Activated T-helper 17 cell treated with anti-CD3 and anti-CD28 coated beads, Interleukin-2, amount 50 U/mL, for 72 hours (primary cell): Measurements from ENCODE around the gene MAN2A1. TPM values are rescaled to one million over a fixed set of nuclear protein-coding genes. Genes with fewer than 3 reads are reported as not detected.

Experiments used
- ATAC-seq: fragments of 150-1000 bp; cut with Tn5 transposase; replicated peaks from 2 replicates; pipeline ENCODE4 v1.10.0; 2021; ENCODE audit warnings: mild to moderate bottlenecking, moderate library complexity
- H3K27ac Mint-ChIP-seq: one replicate; pipeline ENCODE4 v1.8.0; 2022; ENCODE audit warnings: mixed read lengths
- H3K27me3 Mint-ChIP-seq: one replicate; pipeline ENCODE4 v1.8.0; 2022; ENCODE audit warnings: mixed read lengths
- H3K36me3 Mint-ChIP-seq: one replicate; pipeline ENCODE4 v1.8.0; 2022; ENCODE audit warnings: low read depth, mild to moderate bottlenecking, mixed read lengths
- H3K4me1 Mint-ChIP-seq: one replicate; pipeline ENCODE4 v1.8.0; 2022; ENCODE audit warnings: mixed read lengths
- H3K4me3 Mint-ChIP-seq: one replicate; pipeline ENCODE4 v1.8.0; 2022; ENCODE audit warnings: mild to moderate bottlenecking, mixed read lengths
- H3K9me3 Mint-ChIP-seq: one replicate; pipeline ENCODE4 v1.8.0; 2022; ENCODE audit warnings: mixed read lengths
- total RNA-seq, 2 donors: library from RNA; stranded (reverse); gene quantifications; one replicate each; pipeline ENCODE4 v1.2.3, GENCODE V29; 2022

Gene MAN2A1
- total RNA-seq, 2 donors from 2014 or later = 17.8 to 28.1 TPM

DNA sequence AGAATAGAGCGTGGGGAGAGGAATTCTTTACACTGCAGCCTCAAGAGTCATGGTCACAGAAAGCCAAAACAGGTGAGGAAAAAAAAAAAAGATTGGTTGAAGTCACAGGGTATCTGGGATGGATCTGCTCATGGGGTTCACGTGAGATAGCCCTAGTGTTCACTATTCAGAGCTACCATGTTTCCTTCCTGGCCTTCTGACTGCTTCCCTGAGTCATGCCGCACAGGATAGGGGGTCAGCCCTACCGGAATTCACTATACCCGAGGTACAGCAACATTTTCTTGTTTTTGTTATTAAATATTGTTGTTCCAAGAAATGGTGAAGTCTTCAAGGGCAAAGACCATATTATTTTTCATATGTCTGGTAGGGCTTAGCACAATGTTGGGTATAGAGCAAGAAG, 21.5 kb upstream of the MAN2A1 start:
- Mint-ChIP-seq H3K27ac (no peak overlapping the region), H3K27me3 (peaks cover 17% of the 10 kb centered on the region), H3K4me3 (no peak overlapping the region), H3K9me3 (no peaks in the 10 kb centered on the region), H3K36me3 (no peaks in the 10 kb centered on the region), H3K4me1 (no peaks in the 10 kb centered on the region)
- ATAC-seq = no peak

DNA sequence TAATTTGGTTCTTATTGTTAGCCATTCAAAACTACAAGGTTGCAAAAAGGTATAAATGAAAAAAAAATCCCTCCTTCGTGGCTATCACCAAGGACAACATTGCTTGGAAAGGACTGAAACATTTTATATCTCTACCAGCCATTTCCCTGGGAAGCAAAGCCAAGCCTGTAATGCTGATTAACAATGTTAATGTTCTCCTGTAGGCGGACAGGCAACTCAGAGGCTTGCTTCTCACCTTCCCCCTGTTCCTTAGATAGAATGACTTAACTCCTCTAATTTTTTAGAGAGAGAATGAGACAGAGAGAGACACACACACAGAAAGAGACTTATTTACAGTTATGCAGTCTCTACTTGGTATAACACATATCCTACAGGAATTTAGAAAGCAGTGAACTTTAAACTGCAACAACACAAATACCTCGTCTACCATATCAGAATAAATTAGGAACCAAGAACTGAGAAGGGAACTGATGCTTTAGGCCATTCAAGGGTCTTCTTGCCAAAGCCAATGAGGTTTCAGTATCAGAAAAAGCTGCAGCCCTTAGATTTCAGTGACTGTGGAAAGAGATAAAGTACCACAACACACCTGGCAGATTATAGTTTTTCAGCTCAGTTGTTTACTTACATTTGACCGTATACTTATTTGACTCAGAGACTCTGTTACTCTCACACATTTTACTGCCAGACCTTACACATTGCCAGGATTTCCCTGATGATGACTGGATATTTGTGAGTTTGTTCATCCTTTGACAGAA, 20.9 kb upstream of the MAN2A1 start:
- no peak for ATAC-seq

DNA sequence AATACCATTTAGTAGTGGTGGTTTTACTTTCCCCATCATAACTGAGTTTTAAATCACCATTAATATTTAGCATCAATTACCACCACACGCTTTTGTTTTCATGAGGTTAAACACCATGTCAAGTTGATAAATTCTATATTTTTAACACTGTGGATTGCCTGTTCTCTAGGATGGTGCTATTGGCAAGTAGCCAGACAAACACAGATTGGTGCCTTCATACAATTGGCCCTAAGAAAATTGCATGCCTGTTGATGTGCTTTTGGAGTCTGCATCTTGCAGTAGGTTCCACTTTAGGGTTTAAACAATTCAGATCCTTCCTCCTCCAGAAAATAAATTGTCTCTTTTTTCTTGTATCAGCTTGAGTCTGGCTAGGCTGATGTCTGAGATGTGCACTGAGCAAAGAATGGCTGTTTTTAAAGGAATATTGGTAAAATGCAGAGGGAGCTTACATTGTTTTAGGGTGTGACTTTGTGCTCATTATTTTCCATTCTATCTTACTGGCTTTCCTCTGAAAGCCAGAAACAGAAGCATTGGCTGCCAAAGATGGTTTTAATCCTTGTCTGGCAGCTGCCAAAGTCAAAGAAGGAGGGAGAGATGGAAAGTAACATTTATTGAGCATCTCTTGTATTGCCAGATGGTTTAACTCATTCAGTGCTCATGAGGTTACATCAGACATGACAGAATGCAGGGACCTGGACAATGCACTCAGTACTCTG, 19.6 kb upstream of the MAN2A1 start:
- Mint-ChIP-seq H3K4me1 (no peaks in the 10 kb centered on the region), H3K27me3 (peaks cover 25% of the 10 kb centered on the region), H3K9me3 (no peaks in the 10 kb centered on the region), H3K36me3 (no peaks in the 10 kb centered on the region), H3K27ac (no peak overlapping the region), H3K4me3 (no peak overlapping the region)
- ATAC-seq = no peak

More for the DNA sequence above, 20.9 kb upstream of the MAN2A1 start:
- no peak overlapping the region for H3K4me3 Mint-ChIP-seq
- no peaks in the 10 kb centered on the region for H3K9me3 Mint-ChIP-seq
- no peaks in the 10 kb centered on the region for H3K4me1 Mint-ChIP-seq
- H3K27me3 Mint-ChIP-seq = peaks cover 23% of the 10 kb centered on the region
- no peak overlapping the region for H3K27ac Mint-ChIP-seq
- H3K36me3 Mint-ChIP-seq = no peaks in the 10 kb centered on the region

DNA sequence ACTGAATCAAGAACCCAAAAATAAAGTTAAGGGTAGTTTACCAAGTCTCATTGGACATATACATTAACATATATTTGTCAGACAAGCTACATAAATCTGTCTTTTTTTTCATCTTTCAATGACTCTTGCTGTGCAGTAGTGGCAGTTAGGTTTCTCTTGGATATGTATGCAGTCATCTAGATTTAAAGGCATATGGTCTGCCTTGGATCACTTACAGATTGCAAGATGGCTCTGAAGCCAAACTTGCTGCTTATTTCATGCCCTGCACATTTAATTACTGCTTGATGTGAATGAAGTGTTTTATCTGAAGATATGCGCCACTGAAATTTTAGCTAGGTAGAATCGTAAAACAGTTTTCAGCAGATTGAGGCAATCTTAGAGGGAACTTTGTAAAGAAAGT, 18.6 kb upstream of the MAN2A1 start:
- no peak overlapping the region for H3K27ac Mint-ChIP-seq
- H3K27me3 Mint-ChIP-seq = peaks cover 34% of the 10 kb centered on the region
- H3K4me1 Mint-ChIP-seq = no peaks in the 10 kb centered on the region
- no peak overlapping the region for H3K4me3 Mint-ChIP-seq
- no peaks in the 10 kb centered on the region for H3K36me3 Mint-ChIP-seq
- ATAC-seq = no peak
- no peaks in the 10 kb centered on the region for H3K9me3 Mint-ChIP-seq

DNA sequence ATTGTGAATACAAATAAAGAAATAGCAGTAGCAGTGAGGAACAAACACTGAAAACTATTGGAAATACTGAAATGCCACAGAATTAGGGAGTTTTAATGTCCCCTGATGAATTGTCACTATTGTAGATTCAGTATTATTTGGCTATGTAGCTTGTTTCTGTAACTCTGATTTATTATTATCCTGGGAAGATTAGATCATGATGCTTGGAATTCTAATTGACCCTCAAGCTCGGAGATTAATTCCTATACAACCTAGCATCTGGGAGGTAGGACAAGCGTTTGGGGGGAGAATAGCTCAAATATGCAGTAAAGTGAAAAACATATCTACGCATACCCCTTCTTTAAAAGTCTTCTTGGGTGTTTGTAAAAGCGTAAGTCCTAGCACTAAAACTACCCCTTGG, 15.1 kb upstream of the MAN2A1 start:
- Mint-ChIP-seq H3K4me1 (no peaks in the 10 kb centered on the region), H3K36me3 (no peaks in the 10 kb centered on the region), H3K27me3 (peaks cover 42% of the 10 kb centered on the region), H3K9me3 (no peaks in the 10 kb centered on the region), H3K4me3 (no peak overlapping the region), H3K27ac (no peak overlapping the region)
- no peak for ATAC-seq

DNA sequence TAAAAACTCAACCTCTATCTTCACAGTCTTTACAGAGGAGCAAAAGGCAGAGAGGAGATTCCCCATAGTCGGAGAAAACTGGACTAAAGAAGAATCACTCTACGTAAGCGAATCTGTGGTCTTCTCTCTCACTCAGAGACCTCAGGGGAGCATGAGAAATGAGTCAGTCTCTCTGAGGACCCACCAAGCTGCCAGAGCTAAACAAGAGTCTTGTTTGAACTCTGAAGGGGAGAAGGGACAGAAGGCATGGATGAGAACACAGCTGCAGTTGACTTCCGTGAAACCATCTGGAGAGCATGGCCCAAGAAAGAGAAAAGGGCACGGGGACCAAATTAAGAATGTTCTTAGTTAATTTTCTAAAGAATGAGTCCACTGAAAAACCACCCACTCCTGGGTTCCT, 12.8 kb upstream of the MAN2A1 start:
- Mint-ChIP-seq H3K36me3 (no peaks in the 10 kb centered on the region), H3K27me3 (peaks cover 34% of the 10 kb centered on the region), H3K9me3 (no peaks in the 10 kb centered on the region), H3K27ac (no peak overlapping the region), H3K4me3 (no peak overlapping the region), H3K4me1 (no peaks in the 10 kb centered on the region)
- ATAC-seq = no peak

DNA sequence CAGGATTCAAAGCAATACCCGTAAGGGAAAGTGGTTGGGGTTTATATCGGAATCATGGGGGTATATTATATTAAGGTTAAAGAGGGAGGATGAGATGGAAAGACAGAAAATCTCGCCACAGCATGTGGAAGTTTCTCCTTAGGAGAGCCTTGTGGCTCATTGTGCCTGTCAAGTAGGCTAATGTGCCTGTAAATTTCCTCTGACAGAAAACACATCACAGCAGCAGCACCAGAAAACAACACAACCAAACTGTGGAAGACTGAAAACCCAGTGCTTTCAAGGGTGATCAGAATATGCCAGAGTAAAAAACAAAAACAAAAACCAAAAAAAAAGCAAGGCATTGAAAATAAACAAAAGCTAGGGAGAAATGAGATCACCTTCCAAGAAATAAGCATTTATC, 11.3 kb upstream of the MAN2A1 start:
- H3K4me1 Mint-ChIP-seq = no peaks in the 10 kb centered on the region
- H3K36me3 Mint-ChIP-seq = no peaks in the 10 kb centered on the region
- no peak for ATAC-seq
- H3K27me3 Mint-ChIP-seq = peaks cover 27% of the 10 kb centered on the region
- no peaks in the 10 kb centered on the region for H3K9me3 Mint-ChIP-seq
- H3K4me3 Mint-ChIP-seq = no peak overlapping the region
- no peak overlapping the region for H3K27ac Mint-ChIP-seq

DNA sequence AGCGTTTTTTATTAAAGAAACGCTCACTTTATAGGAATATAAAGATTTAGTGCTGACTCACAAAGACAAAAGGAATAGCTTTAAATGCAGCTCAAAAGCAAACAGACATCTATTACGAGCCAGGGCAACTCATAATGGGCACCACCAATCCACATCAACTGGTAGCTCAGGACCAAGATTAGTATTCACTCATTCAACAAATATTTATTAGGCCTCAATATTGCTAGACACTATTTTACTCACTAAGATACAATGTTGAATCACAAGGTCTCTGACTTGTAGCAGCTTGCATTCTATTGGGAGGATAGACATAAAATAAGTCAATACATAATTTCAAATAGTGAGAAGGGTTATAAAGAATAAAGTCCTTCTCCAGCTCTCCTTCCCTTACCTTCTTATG, 8.0 kb upstream of the MAN2A1 start:
- Mint-ChIP-seq H3K9me3 (no peaks in the 10 kb centered on the region), H3K4me3 (no peak overlapping the region), H3K27ac (no peak overlapping the region), H3K27me3 (peaks cover 6% of the 10 kb centered on the region), H3K4me1 (no peaks in the 10 kb centered on the region), H3K36me3 (no peaks in the 10 kb centered on the region)
- ATAC-seq = no peak

DNA sequence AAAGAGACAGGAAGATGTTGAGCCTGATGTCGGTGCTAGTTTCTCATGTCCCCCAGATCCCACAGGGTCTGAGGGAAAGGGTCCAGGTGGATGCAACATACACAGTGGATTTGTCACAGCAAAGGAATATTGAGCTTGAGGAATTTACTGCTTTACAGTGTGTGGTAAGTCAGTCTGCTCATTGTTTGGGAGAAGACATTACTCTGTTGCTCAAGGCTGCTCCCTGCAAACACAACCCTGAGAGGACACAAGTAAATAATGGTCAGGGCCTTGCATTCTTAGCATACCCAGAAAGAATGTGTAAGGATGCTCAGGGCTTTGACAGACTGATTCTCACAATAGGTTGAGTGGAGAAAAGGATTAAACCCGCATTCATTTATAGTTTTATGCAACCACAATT, 7.3 kb upstream of the MAN2A1 start:
- Mint-ChIP-seq H3K4me3 (no peak overlapping the region), H3K27ac (no peak overlapping the region), H3K36me3 (no peaks in the 10 kb centered on the region), H3K9me3 (no peaks in the 10 kb centered on the region), H3K27me3 (peaks cover 3% of the 10 kb centered on the region), H3K4me1 (no peaks in the 10 kb centered on the region)
- no peak for ATAC-seq

DNA sequence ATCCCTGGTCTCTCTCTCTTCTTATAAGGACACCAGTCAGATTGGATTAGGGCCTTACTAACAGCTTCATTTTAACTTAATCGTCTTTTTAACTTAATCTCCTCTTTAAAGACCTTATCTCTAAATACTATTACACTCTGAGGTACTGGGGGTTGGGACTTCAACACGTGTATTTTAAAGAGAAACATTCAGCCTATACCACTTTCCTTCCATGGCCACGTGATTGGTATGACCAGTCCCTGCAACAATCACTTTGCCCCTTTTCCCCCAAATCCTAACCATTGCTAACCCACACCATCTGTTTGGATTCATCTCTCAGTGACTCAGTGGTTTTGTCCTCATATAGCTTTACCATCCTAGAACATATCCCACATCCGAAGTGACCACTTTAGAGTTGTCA, 3.8 kb upstream of the MAN2A1 start:
- Mint-ChIP-seq H3K9me3 (no peaks in the 10 kb centered on the region), H3K4me1 (peaks cover 4% of the 10 kb centered on the region), H3K27me3 (peaks cover 3% of the 10 kb centered on the region), H3K36me3 (peaks cover under 1% of the 10 kb centered on the region), H3K27ac (no peak overlapping the region), H3K4me3 (no peak overlapping the region)
- no peak for ATAC-seq

DNA sequence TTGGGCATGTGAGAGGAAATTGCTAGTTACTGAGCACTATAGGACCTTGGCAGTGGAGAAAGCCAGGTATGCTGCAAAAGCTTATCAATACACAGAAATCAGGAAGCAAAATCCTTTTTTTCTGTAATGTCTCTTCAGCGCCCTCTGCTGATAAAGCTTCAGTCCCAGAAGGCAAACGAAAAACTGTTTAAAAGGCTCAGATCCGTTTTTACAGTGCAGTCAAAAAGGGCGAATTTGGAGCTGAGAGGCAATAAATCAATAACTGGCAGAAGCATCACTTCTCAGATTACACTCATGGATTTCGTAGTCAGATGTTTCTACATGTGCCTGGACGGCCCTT, 1.1 kb upstream of the MAN2A1 start:
- Mint-ChIP-seq H3K36me3 (peaks cover 5% of the 10 kb centered on the region), H3K27me3 (no peaks in the 10 kb centered on the region), H3K27ac (peak overlapping the region; percentile 87), H3K9me3 (no peaks in the 10 kb centered on the region), H3K4me3 (peak overlapping the region; percentile 99), H3K4me1 (peaks cover 26% of the 10 kb centered on the region)
- ATAC-seq = peak; percentile 0

DNA sequence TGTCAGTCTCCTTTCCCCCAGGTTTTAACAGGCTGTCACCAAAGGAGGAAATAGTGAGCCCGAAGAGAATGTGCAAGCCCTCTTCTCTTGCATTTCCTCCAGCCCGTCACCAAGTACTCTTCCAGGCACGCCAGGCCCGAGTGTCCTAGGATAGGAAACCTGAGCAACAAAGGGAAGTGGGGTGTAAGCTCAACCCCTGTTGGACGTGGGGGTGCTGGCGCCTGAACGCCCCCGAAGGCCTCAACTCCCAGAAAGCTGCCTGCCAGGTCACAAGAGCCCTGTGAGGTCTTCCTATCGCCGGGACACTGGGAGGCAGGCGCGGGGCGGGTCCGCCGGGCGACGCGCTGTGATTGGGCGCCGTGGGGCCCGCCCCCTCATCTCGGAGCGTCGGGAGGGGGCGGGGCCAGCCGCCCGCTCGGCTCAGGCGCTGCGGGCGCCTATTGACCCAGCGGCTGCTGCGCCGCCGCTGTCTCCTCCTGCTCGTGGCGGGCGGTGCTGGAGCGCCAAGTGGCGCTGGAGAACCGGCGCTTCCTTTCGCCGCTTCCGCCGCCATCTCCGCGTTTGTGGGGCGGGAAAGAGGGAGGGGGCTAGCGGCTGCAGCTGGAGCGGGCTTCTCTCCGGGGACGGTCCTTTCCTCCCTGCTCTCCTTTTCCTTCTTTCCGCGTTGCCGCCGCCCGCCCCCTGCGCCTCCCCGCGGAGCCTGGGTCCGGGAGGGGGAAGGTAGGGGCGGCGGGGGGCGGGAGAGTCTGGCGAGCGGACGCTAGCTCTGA, 572 bp upstream of the MAN2A1 start:
- Mint-ChIP-seq H3K27ac (peak overlapping the region; percentile 87), H3K4me1 (peaks cover 31% of the 10 kb centered on the region), H3K36me3 (peaks cover 5% of the 10 kb centered on the region), H3K9me3 (no peaks in the 10 kb centered on the region), H3K27me3 (no peaks in the 10 kb centered on the region), H3K4me3 (peak overlapping the region; percentile 99)
- peak; percentile 88 for ATAC-seq

DNA sequence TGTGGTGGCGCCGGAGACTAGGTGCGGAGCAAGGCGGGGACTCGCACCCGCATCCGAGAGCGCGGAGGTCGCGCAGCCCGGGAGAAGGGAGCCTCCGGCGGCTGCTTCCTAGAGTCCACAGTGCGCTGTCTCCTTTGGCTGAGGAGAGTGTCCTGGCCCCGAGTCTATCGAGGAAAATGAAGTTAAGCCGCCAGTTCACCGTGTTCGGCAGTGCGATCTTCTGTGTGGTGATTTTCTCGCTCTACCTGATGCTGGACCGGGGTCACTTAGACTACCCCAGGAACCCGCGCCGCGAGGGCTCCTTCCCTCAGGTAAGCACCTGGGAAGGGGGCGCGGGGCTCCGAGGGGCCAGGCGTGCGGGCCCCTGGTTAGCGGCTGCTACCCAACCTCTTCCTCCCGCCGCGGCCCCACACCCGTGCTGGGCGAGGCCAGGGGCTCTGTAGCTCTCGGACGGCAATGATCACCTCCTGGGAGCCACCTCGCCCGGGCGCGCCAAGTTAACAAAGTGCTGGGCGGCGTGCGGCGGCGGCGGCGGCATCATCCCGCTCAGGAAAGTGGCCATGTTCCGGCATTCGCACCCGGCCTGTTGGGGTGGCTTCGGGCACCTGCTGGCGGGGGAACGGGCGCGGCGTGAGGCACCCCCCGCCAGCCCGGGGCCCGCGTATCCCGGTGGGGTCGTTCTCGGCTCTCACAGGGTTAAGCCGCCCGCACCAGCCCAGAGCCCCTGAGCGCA, 681 bp downstream of the MAN2A1 start:
- Mint-ChIP-seq H3K27ac (peak overlapping the region; percentile 92), H3K4me1 (peaks cover 43% of the 10 kb centered on the region), H3K36me3 (peaks cover 10% of the 10 kb centered on the region), H3K9me3 (no peaks in the 10 kb centered on the region), H3K4me3 (peak overlapping the region; percentile 99), H3K27me3 (no peaks in the 10 kb centered on the region)
- peak; percentile 7 for ATAC-seq

DNA sequence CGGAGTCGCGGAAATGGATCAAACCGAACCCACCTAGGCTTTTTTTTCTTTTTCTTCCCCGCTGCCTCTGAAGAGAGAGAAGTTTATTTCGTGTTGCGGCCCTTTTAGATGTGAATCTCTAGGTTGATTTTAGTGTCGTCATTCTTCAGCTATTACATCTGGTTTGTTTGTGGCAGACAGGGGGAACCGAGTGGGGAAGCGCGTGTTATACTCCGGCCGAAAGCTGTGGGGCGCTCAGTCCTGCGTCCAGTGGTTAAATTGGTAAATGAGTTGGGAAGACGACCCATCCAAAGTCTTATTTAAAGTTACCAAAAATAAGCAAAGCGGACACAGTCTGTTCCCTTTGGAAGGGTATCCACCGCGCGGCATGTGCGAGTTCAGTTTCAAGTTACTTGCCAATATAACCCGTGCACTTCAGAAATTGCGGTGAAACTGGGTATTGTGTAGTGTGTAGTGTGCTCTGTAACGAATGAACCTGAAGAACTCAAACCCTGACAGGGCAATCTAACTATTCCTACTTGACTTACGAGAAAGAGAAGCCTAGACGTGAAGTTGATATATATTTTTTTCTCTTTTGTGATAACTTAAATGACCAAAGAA, 1.3 kb downstream of the MAN2A1 start:
- Mint-ChIP-seq H3K27me3 (no peaks in the 10 kb centered on the region), H3K4me1 (peaks cover 48% of the 10 kb centered on the region), H3K4me3 (peak overlapping the region; percentile 99), H3K36me3 (peaks cover 12% of the 10 kb centered on the region), H3K27ac (peak overlapping the region; percentile 92), H3K9me3 (no peaks in the 10 kb centered on the region)
- ATAC-seq = peak; percentile 12
